HEK293T (cell line): ENCODE data around the gene PHF14.

ENCODE experiments used
- ARNT ChIP-seq: fragments of 450-650 bp; IDR thresholded peaks from 2 replicates; pipeline ENCODE4 v1.6.1; 2017; ENCODE audit warnings: mild to moderate bottlenecking
- BHLHE40 ChIP-seq: fragments of 450-650 bp; IDR thresholded peaks from 2 replicates; pipeline ENCODE4 v1.6.1; 2016; ENCODE audit warnings: mild to moderate bottlenecking, moderate library complexity, borderline replicate concordance
- ELF4 ChIP-seq: fragments of 450-650 bp; IDR thresholded peaks from 2 replicates; pipeline ENCODE4 v1.6.1; 2017; ENCODE audit warnings: antibody characterized with exemption
- FOXA1 ChIP-seq: fragments of 450-650 bp; IDR thresholded peaks from 2 replicates; pipeline ENCODE4 v1.6.1; 2016; ENCODE audit warnings: mild to moderate bottlenecking
- FOXK2 ChIP-seq: fragments of 450-650 bp; IDR thresholded peaks from 2 replicates; pipeline ENCODE4 v1.6.1; 2016; ENCODE audit warnings: mild to moderate bottlenecking
- FOXM1 ChIP-seq: fragments of 450-650 bp; IDR thresholded peaks from 2 replicates; pipeline ENCODE4 v1.6.1; 2017; ENCODE audit warnings: mild to moderate bottlenecking, borderline replicate concordance
- HDGF ChIP-seq: fragments of 450-650 bp; IDR thresholded peaks from 2 replicates; pipeline ENCODE4 v1.6.1; 2017; ENCODE audit warnings: antibody characterized with exemption, borderline replicate concordance
- L3MBTL2 ChIP-seq: fragments of 450-650 bp; conservative IDR thresholded peaks from 2 replicates; pipeline ENCODE4 v1.6.1; 2016; ENCODE audit warnings: mild to moderate bottlenecking
- SP1 ChIP-seq: fragments of 450-650 bp; IDR thresholded peaks from 2 replicates; pipeline ENCODE4 v1.6.1; 2017
- SUZ12 ChIP-seq: fragments of 450-650 bp; IDR thresholded peaks from 2 replicates; pipeline ENCODE4 v1.6.1; 2016; ENCODE audit warnings: mild to moderate bottlenecking
- TARDBP ChIP-seq: fragments of 450-650 bp; IDR thresholded peaks from 2 replicates; pipeline ENCODE4 v1.6.1; 2016
- ZNF384 ChIP-seq: fragments of 450-650 bp; IDR thresholded peaks from 2 replicates; pipeline ENCODE4 v1.6.1; 2016

DNA sequence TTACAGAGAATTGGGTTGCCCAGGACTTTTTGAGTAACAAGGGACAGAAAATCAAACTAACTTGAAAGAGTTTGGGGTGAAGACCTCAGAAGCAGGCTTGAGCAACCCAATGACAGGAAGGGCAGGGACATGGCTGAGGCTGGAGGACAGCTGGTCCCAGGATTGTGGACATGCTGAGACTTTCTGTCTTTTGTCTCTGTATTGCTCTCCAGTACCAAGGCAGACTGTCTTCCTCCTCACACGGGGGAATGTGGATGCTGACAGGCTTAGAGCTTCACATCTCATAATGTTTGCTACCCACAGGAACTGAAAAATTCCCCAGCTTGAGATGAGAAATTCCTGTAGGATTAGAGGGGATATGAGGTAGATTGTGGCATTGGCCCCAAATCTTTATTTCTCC, 229.6 kb downstream of the PHF14 start:
- TF ChIP-seq ELF4 (no peak), FOXK2 (no peak), L3MBTL2 (no peak), ARNT (no peak), FOXA1 (no peak), BHLHE40 (no peak), SP1 (no peak), SUZ12 (no peak), TARDBP (no peak), ZNF384 (no peak), HDGF (no peak), FOXM1 (no peak)
